HFF-Myc (cell line): Measurements from ENCODE around the gene RPS6KA2.

Experiments
- DNase-seq: peaks from one replicate; pipeline ENCODE4 v3.0.0-alpha.2; 2011; ENCODE audit warnings: low read depth; ENCODE audit errors: extremely low read depth
- H3K4me3 ChIP-seq: replicated peaks from 2 replicates; pipeline ENCODE4 v1.5.1; 2011; ENCODE audit warnings: low read depth, mild to moderate bottlenecking, control low read depth, low read length
- TF ChIP-seq, protein P1 (sequence below): IDR thresholded peaks from 2 replicates; pipeline ENCODE4 v1.5.1; 2012; ENCODE audit warnings: mild to moderate bottlenecking, low read depth, low read length, control low read depth; ENCODE audit errors: missing control alignments

Gene RPS6KA2

DNA sequence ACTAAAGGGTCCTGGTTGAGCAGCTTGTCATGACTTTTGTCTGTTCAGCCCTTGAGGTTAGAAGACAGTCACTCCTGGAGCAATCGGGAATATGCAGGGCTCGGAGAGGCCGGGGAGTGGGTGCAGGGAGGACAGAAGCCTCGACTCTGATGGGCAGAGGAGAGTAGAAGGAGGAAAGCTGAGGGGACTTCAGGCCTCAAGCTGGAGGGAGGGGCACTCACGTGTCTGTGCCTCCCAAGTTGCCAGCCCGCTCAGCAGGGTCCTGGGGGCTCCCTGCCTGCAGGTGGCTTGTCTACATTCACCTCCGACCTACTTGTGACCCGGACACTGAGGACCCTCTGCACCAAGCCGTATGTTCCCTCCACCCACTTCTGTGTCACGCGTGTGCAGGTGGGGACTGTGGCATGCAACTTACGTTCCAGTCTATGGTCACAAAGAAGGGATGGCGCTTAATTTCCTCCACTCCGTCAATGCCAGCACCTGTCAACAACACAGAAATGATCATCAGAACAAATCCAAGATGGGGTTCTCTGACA, 157.6 kb downstream of the RPS6KA2 start:
- DNase-seq: no peak
- TF ChIP-seq, protein P1, sequence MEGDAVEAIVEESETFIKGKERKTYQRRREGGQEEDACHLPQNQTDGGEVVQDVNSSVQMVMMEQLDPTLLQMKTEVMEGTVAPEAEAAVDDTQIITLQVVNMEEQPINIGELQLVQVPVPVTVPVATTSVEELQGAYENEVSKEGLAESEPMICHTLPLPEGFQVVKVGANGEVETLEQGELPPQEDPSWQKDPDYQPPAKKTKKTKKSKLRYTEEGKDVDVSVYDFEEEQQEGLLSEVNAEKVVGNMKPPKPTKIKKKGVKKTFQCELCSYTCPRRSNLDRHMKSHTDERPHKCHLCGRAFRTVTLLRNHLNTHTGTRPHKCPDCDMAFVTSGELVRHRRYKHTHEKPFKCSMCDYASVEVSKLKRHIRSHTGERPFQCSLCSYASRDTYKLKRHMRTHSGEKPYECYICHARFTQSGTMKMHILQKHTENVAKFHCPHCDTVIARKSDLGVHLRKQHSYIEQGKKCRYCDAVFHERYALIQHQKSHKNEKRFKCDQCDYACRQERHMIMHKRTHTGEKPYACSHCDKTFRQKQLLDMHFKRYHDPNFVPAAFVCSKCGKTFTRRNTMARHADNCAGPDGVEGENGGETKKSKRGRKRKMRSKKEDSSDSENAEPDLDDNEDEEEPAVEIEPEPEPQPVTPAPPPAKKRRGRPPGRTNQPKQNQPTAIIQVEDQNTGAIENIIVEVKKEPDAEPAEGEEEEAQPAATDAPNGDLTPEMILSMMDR: no peak
- no peak overlapping the region for H3K4me3 ChIP-seq

DNA sequence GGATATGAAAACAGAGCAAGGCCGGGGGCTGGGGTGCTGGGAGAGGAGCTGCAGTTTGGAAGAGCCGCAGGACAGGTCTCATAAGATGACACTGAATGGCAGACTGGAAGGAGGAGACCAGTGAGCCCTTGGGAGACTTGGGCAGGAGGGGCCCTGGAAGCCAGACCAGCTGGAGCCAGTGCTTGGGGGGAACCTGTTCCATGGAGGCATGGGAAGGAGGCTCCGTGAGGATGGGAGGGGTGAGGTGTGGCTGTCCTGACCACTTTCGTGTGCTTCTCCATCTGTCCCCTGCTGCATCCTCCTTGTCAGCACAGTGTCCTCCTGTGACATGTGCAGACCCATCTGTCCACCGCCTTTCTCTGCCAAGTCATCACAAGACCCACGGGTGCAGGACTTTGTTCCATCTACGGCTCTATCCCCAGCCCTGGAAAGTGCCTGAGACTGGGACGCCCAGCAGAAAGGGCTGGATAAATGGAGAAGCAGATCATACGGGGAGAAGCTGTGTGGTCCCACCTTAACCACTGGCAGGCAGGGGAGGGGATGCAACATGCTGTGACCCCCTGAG, 159.5 kb downstream of the RPS6KA2 start:
- TF ChIP-seq, protein P1: no peak
- no peak for DNase-seq
- H3K4me3 ChIP-seq: no peak overlapping the region

DNA sequence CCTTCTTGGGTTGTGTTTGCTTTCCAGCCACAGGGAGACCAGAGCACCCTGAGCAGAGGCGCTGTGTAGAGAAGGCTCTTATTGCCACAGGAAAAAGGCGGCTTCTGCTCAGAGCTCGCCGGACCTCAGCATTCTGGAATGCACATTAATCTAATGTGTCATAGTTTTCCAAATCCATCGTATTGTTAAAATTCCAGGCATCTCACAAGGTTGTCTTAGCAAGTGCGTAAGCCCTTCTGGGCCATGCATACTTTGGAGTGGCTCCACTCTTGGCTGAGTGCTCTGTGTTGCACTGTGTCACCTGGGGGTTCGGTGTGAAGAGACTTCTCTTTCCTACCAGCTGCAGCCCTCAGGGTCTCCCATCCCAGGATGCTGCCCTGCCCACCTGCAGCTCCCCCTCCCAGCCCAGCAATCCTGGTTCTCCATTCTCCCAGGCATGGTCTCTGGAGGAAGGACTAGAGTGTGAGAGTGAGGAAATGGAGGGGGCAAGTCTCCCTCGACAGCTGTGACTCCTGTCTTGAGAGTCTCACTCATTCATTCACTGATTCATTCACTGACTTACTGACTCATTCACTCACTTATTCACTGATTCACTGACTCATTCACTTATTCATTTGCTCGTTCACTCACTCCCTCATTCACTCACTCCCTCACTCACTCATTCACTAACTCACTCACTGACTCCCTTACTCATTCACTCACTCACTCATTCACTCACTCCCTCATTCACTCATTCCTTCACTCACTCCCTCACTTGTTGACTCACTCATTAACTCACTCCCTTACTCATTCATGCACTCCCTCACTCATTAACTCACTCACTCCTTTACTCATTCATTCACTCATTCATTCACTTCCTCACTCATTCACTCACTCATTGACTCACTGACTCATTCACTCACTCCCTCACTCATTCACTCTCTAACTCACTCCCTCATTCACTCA, 160.6 kb downstream of the RPS6KA2 start:
- DNase-seq: peak; percentile 36
- no peak overlapping the region for H3K4me3 ChIP-seq
- TF ChIP-seq, protein P1: no peak

DNA sequence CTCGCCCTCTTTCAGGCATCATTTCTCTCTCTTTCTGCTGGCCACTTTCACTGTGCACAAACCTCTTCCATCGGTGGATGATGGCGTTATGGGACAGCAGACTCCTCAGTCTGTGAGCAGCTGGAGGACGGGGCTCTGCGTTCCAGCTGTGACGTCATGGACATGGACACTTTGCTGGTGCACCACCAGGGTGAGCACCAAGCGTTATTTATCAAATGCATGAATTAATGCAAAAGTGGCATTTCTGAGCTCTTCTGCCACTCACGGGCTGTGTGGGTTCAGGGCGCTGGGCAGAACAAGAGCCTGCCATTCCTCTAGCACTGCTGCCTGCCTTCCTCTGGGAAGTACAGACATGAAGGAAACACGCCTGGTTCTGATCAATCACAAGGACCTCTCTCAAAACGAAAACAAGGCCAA, 161.4 kb downstream of the RPS6KA2 start:
- no peak overlapping the region for H3K4me3 ChIP-seq
- peak; percentile 12 for DNase-seq
- TF ChIP-seq, protein P1: peak; percentile 33

DNA sequence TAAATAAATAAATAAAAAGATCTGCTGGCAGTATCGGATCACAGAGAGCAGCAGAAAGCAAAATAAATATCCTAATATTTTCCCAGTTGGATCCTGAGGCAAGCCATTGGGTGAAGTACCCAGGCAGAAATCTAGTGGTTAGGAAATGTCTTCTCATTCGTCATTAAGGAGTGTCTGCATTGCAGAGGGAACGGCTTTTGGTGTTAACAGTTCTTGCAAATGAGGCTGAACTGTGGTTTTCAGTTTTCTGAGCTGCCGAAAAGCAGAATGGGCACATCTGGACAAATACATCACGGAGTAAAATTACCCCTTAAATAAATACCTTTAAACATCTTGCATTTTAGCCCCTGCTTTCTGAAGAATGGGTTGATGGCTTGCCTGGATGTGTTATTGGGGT, 162.1 kb downstream of the RPS6KA2 start:
- TF ChIP-seq, protein P1: no peak
- DNase-seq: no peak
- no peak overlapping the region for H3K4me3 ChIP-seq

DNA sequence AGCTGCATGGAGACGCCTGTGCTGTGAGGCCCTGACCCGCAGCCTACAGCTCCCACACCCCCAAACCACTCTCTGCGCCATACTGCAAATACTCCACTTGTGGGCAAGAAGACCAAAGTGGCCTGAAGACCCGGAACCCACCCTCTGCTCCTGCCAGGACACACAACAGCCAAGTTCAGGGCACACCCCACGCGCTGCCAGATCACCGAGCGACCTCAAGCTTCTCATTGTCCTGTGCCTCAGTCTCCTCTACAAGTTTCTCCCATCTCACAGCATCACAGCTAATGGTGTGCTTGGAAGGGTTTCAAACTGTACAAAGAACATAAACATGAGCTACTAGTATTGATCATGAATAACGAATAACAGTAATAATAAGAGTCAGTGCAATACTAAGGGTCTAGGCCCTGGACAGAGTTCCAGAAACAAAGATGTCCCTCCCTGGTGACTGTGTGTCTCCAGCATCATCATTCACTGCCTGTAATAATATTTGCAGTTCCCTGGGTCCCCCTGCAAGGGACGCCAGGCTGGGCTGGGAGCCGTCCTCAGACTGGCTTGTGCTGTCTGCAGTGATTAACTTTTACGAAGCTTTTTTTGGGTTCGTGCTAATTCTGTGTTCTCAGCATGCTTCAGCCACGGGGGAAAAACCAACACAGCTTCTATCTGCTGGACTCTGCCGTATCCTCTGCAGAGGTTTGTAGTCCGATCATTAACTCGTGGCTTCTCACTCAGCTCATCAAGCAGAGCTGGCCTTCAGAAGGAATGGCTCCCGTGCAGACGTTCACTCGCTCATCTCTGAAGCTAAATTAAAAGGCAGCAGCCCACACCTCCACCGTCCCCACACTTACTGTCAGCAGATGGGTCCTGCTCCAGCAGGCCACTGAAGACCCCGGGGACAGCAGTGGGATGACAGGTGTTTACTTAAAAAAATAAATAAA, 162.7 kb downstream of the RPS6KA2 start:
- DNase-seq: no peak
- H3K4me3 ChIP-seq: no peak overlapping the region
- TF ChIP-seq, protein P1: no peak
